Measurements from ENCODE around the gene IFT80. TPM values are rescaled to one million over a fixed set of nuclear protein-coding genes. Genes with fewer than 3 reads are reported as not detected.

Gene IFT80
- total and polyA plus RNA-seq, 12 donors, result 11.0 to 37.3 (median 22.1) TPM

- no peak overlapping the region for H3K4me3 ChIP-seq
- no peaks in the 10 kb centered on the region for H3K9me3 ChIP-seq (replicated peaks in 1 of 3)
- intact Hi-C loops (cut with DNase I), result no loop called here
Observed at GRCh38 chr3:160395297-160395696, 3.7 kb downstream of the IFT80 start.

GRCh38 chr3:160394009-160394392 lies 5.0 kb downstream of the IFT80 start:
- no peak for TF ChIP-seq CTCF (IDR thresholded peaks at IDR 0.05)
- TF ChIP-seq POLR2A (IDR thresholded peaks at IDR 0.05), result no peak
- WGBS, 4 donors, result 93 to 98% (median 96%) methylated on average over 3 of the region's 3 CpGs

More at GRCh38 chr3:160395297-160395696, 3.7 kb downstream of the IFT80 start:
- no peak overlapping the region for H3K27ac ChIP-seq
- peaks cover 0 to 9% of the 10 kb centered on the region in 2 donors for H3K4me1 ChIP-seq (replicated peaks in 1 of 2)
- DNase-seq, result no peak
- TF ChIP-seq POLR2A (IDR thresholded peaks at IDR 0.05) (no peak), CTCF (IDR thresholded peaks at IDR 0.05) (no peak)
- H3K27me3 ChIP-seq, result no peaks in the 10 kb centered on the region
- H3K36me3 ChIP-seq (replicated peaks in 1 of 2), result no peaks in the 10 kb centered on the region

GRCh38 chr3:160393346-160394008 lies 5.5 kb downstream of the IFT80 start:
- no peaks in the 10 kb centered on the region for H3K27me3 ChIP-seq
- intact Hi-C loops (cut with DNase I), result no loop called here
- no peak overlapping the region for H3K27ac ChIP-seq
- 79 to 92% (median 87%) methylated on average over 2 of the region's 2 CpGs for WGBS, 4 donors
- TF ChIP-seq POLR2A (IDR thresholded peaks at IDR 0.05) (no peak), CTCF (IDR thresholded peaks at IDR 0.05) (no peak)
- H3K36me3 ChIP-seq (replicated peaks in 1 of 2), result no peaks in the 10 kb centered on the region
- no peak overlapping the region for H3K4me3 ChIP-seq
- H3K9me3 ChIP-seq (replicated peaks in 1 of 3), result no peaks in the 10 kb centered on the region
- peaks cover 0 to 6% of the 10 kb centered on the region in 2 donors for H3K4me1 ChIP-seq (replicated peaks in 1 of 2)
- no peak for DNase-seq

More at GRCh38 chr3:160394009-160394392, 5.0 kb downstream of the IFT80 start:
- intact Hi-C loops (cut with DNase I), result no loop called here
- H3K4me1 ChIP-seq (replicated peaks in 1 of 2), result peaks cover 0 to 9% of the 10 kb centered on the region in 2 donors
- H3K27ac ChIP-seq, result no peak overlapping the region
- no peak overlapping the region for H3K4me3 ChIP-seq
- H3K9me3 ChIP-seq (replicated peaks in 1 of 3), result no peaks in the 10 kb centered on the region
- H3K27me3 ChIP-seq, result no peaks in the 10 kb centered on the region
- DNase-seq, result no peak
- no peaks in the 10 kb centered on the region for H3K36me3 ChIP-seq (replicated peaks in 1 of 2)

- Histone ChIP-seq H3K36me3 (replicated peaks in 1 of 2) (no peaks in the 10 kb centered on the region), H3K27ac (no peak overlapping the region), H3K4me1 (replicated peaks in 1 of 2) (no peaks in the 10 kb centered on the region), H3K27me3 (no peaks in the 10 kb centered on the region), H3K4me3 (no peak overlapping the region), H3K9me3 (replicated peaks in 1 of 3) (no peaks in the 10 kb centered on the region)
- no peak for DNase-seq
- intact Hi-C loops (cut with DNase I), result no loop called here
- TF ChIP-seq POLR2A (IDR thresholded peaks at IDR 0.05) (no peak), CTCF (IDR thresholded peaks at IDR 0.05) (no peak)
Observed at GRCh38 chr3:160392798-160393197, 6.2 kb downstream of the IFT80 start.

All from adrenal gland (tissue), 12 donors.